OCI-LY7 (cell line): ENCODE data around the gene NFKBIB.
"Not testable (repeated sequence)": the region's sequence is repeated elsewhere in the genome, so short reads cannot be mapped to it uniquely, and the experiment has no call there.

Experiments used
- CTCF ChIP-seq: fragments of 200-600 bp; sonication (generic); conservative IDR thresholded peaks from 2 replicates; pipeline ENCODE4 v1.5.1; 2014; ENCODE audit warnings: mild to moderate bottlenecking, antibody characterized with exemption, low read length, moderate library complexity, mixed read lengths
- EZH2phosphoT487 ChIP-seq: fragments of 200-600 bp; sonication (generic); IDR thresholded peaks from 2 replicates; pipeline ENCODE4 v1.6.1; 2018; ENCODE audit warnings: low read depth, borderline replicate concordance, mild to moderate bottlenecking, mixed run types, antibody characterized with exemption, low read length, moderate library complexity, mixed read lengths

GRCh38 chr19:38873400-38873799 is 26.4 kb upstream of the NFKBIB start:
- TF ChIP-seq CTCF, EZH2phosphoT487: not testable (repeated sequence)
